NCI-H510A (cell line): ENCODE results near the gene SLC44A5.
"Not testable (repeated sequence)": the region's sequence is repeated elsewhere in the genome, so short reads cannot be mapped to it uniquely, and the experiment has no call there.

Source experiments
- DNase-seq: peaks from one replicate; lab custom pipeline; 2025; lab: John Stamatoyannopoulos, UW

Gene SLC44A5

GRCh38 chr1:75611014-75611413 is at the start of gene SLC44A5:
TSS of gene SLC44A5 (minus strand) at chr1:75611114. CDS start at chr1:75541447, 69,667 bp downstream.
- DNase-seq: no peak

- DNase-seq: no peak
Measured at GRCh38 chr1:75655931-75656330, 45.0 kb upstream of the SLC44A5 start.

- not testable (repeated sequence) for DNase-seq
Measured at GRCh38 chr1:75647183-75647582, 36.3 kb upstream of the SLC44A5 start.

- not testable (repeated sequence) for DNase-seq
Measured at GRCh38 chr1:75645153-75645552, 34.2 kb upstream of the SLC44A5 start.

GRCh38 chr1:75643460-75643859 is 32.5 kb upstream of the SLC44A5 start:
- DNase-seq: no peak

GRCh38 chr1:75641325-75641724 is 30.4 kb upstream of the SLC44A5 start:
- DNase-seq: no peak

GRCh38 chr1:75640137-75640536 is 29.2 kb upstream of the SLC44A5 start:
- no peak for DNase-seq

GRCh38 chr1:75632350-75632949 is 21.5 kb upstream of the SLC44A5 start:
- peak; percentile 16 for DNase-seq

- no peak for DNase-seq
Measured at GRCh38 chr1:75630998-75631397, 20.1 kb upstream of the SLC44A5 start.

GRCh38 chr1:75630004-75630594 is 19.2 kb upstream of the SLC44A5 start:
- DNase-seq: no peak

- no peak for DNase-seq
Measured at GRCh38 chr1:75625795-75626194, 14.9 kb upstream of the SLC44A5 start.

GRCh38 chr1:75618382-75618781 is 7.5 kb upstream of the SLC44A5 start:
- DNase-seq: no peak

- DNase-seq: no peak
Measured at GRCh38 chr1:75616436-75617433, 5.8 kb upstream of the SLC44A5 start.

- peak; percentile 34 for DNase-seq
Measured at GRCh38 chr1:75615613-75616435, 4.9 kb upstream of the SLC44A5 start.

- DNase-seq: no peak
Measured at GRCh38 chr1:75614399-75614756, 3.5 kb upstream of the SLC44A5 start.

- no peak for DNase-seq
Measured at GRCh38 chr1:75613916-75614315, 3.0 kb upstream of the SLC44A5 start.

GRCh38 chr1:75612976-75613375 is 2.1 kb upstream of the SLC44A5 start:
- no peak for DNase-seq

- no peak for DNase-seq
Measured at GRCh38 chr1:75602486-75602885, 8.4 kb downstream of the SLC44A5 start.

- DNase-seq: no peak
Measured at GRCh38 chr1:75600781-75601180, 10.1 kb downstream of the SLC44A5 start.

GRCh38 chr1:75594327-75594726 is 16.6 kb downstream of the SLC44A5 start:
- DNase-seq: no peak

GRCh38 chr1:75593457-75593856 is 17.5 kb downstream of the SLC44A5 start:
- not testable (repeated sequence) for DNase-seq

GRCh38 chr1:75589637-75590036 is 21.3 kb downstream of the SLC44A5 start:
- no peak for DNase-seq
